Measurements from ENCODE around the gene BPGM.

The BPGM gene

DNA sequence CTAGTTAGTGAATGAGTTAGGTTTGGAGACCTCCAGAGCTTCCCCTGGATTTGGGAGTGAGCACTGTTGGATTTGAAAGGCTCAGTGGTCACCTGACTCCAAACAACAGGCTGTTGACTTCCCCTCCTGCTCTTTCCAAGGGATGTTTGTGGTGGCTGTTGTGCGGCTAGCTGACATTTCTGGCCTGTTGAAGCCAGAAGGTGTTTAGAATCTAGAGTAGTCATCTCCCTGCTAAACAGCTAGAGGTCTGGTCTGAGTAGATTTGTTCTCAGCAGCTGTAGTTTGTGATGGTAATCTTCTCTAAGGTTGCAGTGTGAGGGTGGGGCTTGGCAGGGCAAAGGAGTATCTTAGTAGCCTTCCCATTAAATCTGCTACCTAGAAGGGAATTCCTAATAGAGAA lies 30.1 kb downstream of the BPGM start:
- no peaks in the 10 kb centered on the region for H3K9me3 ChIP-seq (ENCODE audit: insufficient read depth, low read length, severe bottlenecking)
- peaks cover 17% of the 10 kb centered on the region; the same call in 1 of the 2 replicates for H3K36me3 ChIP-seq (ENCODE audit: insufficient read depth, low read length)
- H3K4me3 ChIP-seq (ENCODE audit: low read depth in 1 of 2, low read length in 2 of 2): no peak overlapping the region
- no peaks in the 10 kb centered on the region for H3K4me1 ChIP-seq (ENCODE audit: insufficient read depth, low read length)
- no peaks in the 10 kb centered on the region for H3K79me2 ChIP-seq (ENCODE audit: insufficient read depth, low read length)
- no peak for TF ChIP-seq CTCF (IDR thresholded peaks at IDR 0.05; ENCODE audit: borderline replicate concordance, extremely low read depth, low read length, poor library complexity, severe bottlenecking)
- TF ChIP-seq EZH2 (IDR thresholded peaks at IDR 0.05; ENCODE audit: borderline replicate concordance, low read depth, low read length, severe bottlenecking): no peak
- ATAC-seq (ENCODE audit: insufficient read depth, low read depth) (no peak), DNase-seq (no peak)
- no peak overlapping the region for H3K27ac ChIP-seq (ENCODE audit: low read length)
- no peak overlapping the region for H3K4me2 ChIP-seq (ENCODE audit: insufficient read depth, low read length)
- no peak overlapping the region for H3K9ac ChIP-seq (ENCODE audit: low read depth, low read length)
- no peaks in the 10 kb centered on the region for H3K27me3 ChIP-seq (ENCODE audit: insufficient read depth, low read length, poor library complexity)
- no peak overlapping the region for H2AFZ ChIP-seq (ENCODE audit: low read depth, low read length)
- H4K20me1 ChIP-seq (ENCODE audit: insufficient read depth, low read length): no peaks in the 10 kb centered on the region

- Histone ChIP-seq H3K9ac (ENCODE audit: low read depth, low read length) (no peak overlapping the region), H3K27ac (ENCODE audit: low read length) (no peak overlapping the region), H3K36me3 (ENCODE audit: insufficient read depth, low read length) (peaks cover 17% of the 10 kb centered on the region; the same call in 1 of the 2 replicates), H3K4me3 (ENCODE audit: low read depth in 1 of 2, low read length in 2 of 2) (no peak overlapping the region), H2AFZ (ENCODE audit: low read depth, low read length) (no peak overlapping the region), H3K27me3 (ENCODE audit: insufficient read depth, low read length, poor library complexity) (no peaks in the 10 kb centered on the region), H3K79me2 (ENCODE audit: insufficient read depth, low read length) (no peaks in the 10 kb centered on the region), H3K4me1 (ENCODE audit: insufficient read depth, low read length) (no peaks in the 10 kb centered on the region), H3K9me3 (ENCODE audit: insufficient read depth, low read length, severe bottlenecking) (no peaks in the 10 kb centered on the region), H4K20me1 (ENCODE audit: insufficient read depth, low read length) (no peaks in the 10 kb centered on the region), H3K4me2 (ENCODE audit: insufficient read depth, low read length) (no peak overlapping the region)
- no peak for ATAC-seq (ENCODE audit: insufficient read depth, low read depth)
- TF ChIP-seq EZH2 (IDR thresholded peaks at IDR 0.05; ENCODE audit: borderline replicate concordance, low read depth, low read length, severe bottlenecking): no peak
- no peak for DNase-seq
Observed at GRCh38 chr7:134678115-134678514, 31.5 kb downstream of the BPGM start.

GRCh38 chr7:134679006-134679405 lies 32.4 kb downstream of the BPGM start:
- Histone ChIP-seq H3K36me3 (ENCODE audit: insufficient read depth, low read length) (peaks cover 17% of the 10 kb centered on the region; the same call in 1 of the 2 replicates), H3K4me3 (ENCODE audit: low read depth in 1 of 2, low read length in 2 of 2) (no peak overlapping the region), H3K9ac (ENCODE audit: low read depth, low read length) (no peak overlapping the region), H3K79me2 (ENCODE audit: insufficient read depth, low read length) (no peaks in the 10 kb centered on the region), H3K27ac (ENCODE audit: low read length) (no peak overlapping the region), H3K27me3 (ENCODE audit: insufficient read depth, low read length, poor library complexity) (no peaks in the 10 kb centered on the region), H3K4me1 (ENCODE audit: insufficient read depth, low read length) (no peaks in the 10 kb centered on the region), H4K20me1 (ENCODE audit: insufficient read depth, low read length) (no peaks in the 10 kb centered on the region), H3K4me2 (ENCODE audit: insufficient read depth, low read length) (no peak overlapping the region), H2AFZ (ENCODE audit: low read depth, low read length) (no peak overlapping the region), H3K9me3 (ENCODE audit: insufficient read depth, low read length, severe bottlenecking) (no peaks in the 10 kb centered on the region)
- TF ChIP-seq CTCF (IDR thresholded peaks at IDR 0.05; ENCODE audit: borderline replicate concordance, extremely low read depth, low read length, poor library complexity, severe bottlenecking) (no peak), EZH2 (IDR thresholded peaks at IDR 0.05; ENCODE audit: borderline replicate concordance, low read depth, low read length, severe bottlenecking) (no peak)
- ATAC-seq (ENCODE audit: insufficient read depth, low read depth) (no peak), DNase-seq (no peak)

DNA sequence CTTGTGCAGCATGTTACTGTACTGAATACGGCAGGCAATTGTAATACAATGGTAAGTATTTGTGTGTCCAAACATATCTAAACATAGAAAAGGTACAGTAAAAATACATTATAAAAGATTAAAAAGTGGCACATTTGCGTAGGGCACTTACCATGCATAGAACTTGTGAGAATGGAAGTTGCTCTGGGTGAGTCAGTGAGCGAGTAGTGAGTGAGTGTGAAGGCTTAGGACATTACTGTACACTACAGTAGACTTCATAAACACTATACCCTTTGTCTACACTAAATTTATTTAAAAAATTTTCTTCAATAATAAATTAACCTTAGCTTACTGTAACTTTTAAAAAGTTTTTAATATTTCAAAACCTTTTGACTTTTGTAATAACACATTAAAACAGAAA lies 37.5 kb downstream of the BPGM start:
- no peak for TF ChIP-seq CTCF (IDR thresholded peaks at IDR 0.05; ENCODE audit: borderline replicate concordance, extremely low read depth, low read length, poor library complexity, severe bottlenecking)
- TF ChIP-seq EZH2 (IDR thresholded peaks at IDR 0.05; ENCODE audit: borderline replicate concordance, low read depth, low read length, severe bottlenecking): no peak
- H3K4me3 ChIP-seq (ENCODE audit: low read depth in 1 of 2, low read length in 2 of 2): no peak overlapping the region
- H3K9ac ChIP-seq (ENCODE audit: low read depth, low read length): no peak overlapping the region
- no peaks in the 10 kb centered on the region for H3K9me3 ChIP-seq (ENCODE audit: insufficient read depth, low read length, severe bottlenecking)
- H3K79me2 ChIP-seq (ENCODE audit: insufficient read depth, low read length): no peaks in the 10 kb centered on the region
- no peaks in the 10 kb centered on the region for H4K20me1 ChIP-seq (ENCODE audit: insufficient read depth, low read length)
- H2AFZ ChIP-seq (ENCODE audit: low read depth, low read length): no peak overlapping the region
- no peaks in the 10 kb centered on the region for H3K4me1 ChIP-seq (ENCODE audit: insufficient read depth, low read length)
- H3K27ac ChIP-seq (ENCODE audit: low read length): no peak overlapping the region
- peaks cover 4% of the 10 kb centered on the region for H3K27me3 ChIP-seq (ENCODE audit: insufficient read depth, low read length, poor library complexity)
- no peak overlapping the region for H3K4me2 ChIP-seq (ENCODE audit: insufficient read depth, low read length)
- peaks cover 12% of the 10 kb centered on the region; the same call in 1 of the 2 replicates for H3K36me3 ChIP-seq (ENCODE audit: insufficient read depth, low read length)
- DNase-seq: no peak
- no peak for ATAC-seq (ENCODE audit: insufficient read depth, low read depth)
